A673 (cell line): Measurements from ENCODE around the gene DOCK4. TPM values are rescaled to one million over a fixed set of nuclear protein-coding genes. Genes with fewer than 3 reads are reported as not detected.

ENCODE experiments used
- BruUV-seq: library from RNA; stranded (reverse); fragments of 400-500 nt; replicated peaks from 2 replicates; lab custom pipeline; 2021; lab: Mats Ljungman, UMichigan
- CTCF ChIA-PET: fragments of 300-600 bp; sonication (Branson Sonifier 250); formaldehyde crosslinking; loops from one replicate; lab custom pipeline; 2022; ENCODE audit warnings: antibody characterized with exemption; lab: Charles Lee
- POLR2A ChIA-PET: fragments of 300-600 bp; sonication (Branson Sonifier 250); formaldehyde crosslinking; loops from one replicate; lab custom pipeline; 2022; ENCODE audit warnings: antibody characterized with exemption; ENCODE audit not compliant: low non-redundant PET; lab: Charles Lee
- DNase-seq: peaks from one replicate; pipeline ENCODE4 v3.0.0-alpha.2; 2015; ENCODE audit warnings: low spot score
- H3K27ac ChIP-seq: fragments of 200-600 bp; sonication (generic); 2 replicates; pipeline ENCODE4 v1.5.1; 2016; ENCODE audit warnings: mixed run types, low read depth, mild to moderate bottlenecking, mixed read lengths, antibody characterized with exemption, low read length; ENCODE audit not compliant: poor library complexity, severe bottlenecking
- H3K27me3 ChIP-seq: fragments of 200-600 bp; sonication (generic); replicated peaks from 2 replicates; pipeline ENCODE4 v1.6.1; 2017; ENCODE audit warnings: mixed run types, low read depth, mild to moderate bottlenecking, mixed read lengths, antibody characterized with exemption, low read length; ENCODE audit not compliant: insufficient read depth, poor library complexity
- H3K36me3 ChIP-seq: fragments of 200-600 bp; sonication (generic); 2 replicates; pipeline ENCODE4 v1.6.1; 2016; ENCODE audit warnings: mixed run types, mild to moderate bottlenecking, mixed read lengths, antibody characterized with exemption, low read length; ENCODE audit not compliant: insufficient read depth, poor library complexity, severe bottlenecking
- H3K4me1 ChIP-seq: fragments of 200-600 bp; sonication (generic); 2 replicates; pipeline ENCODE4 v1.6.1; 2017; ENCODE audit warnings: mixed run types, mild to moderate bottlenecking, mixed read lengths, antibody characterized with exemption, low read length; ENCODE audit not compliant: insufficient read depth, poor library complexity, severe bottlenecking
- H3K4me3 ChIP-seq: fragments of 200-600 bp; sonication (generic); 2 replicates; pipeline ENCODE4 v1.5.1; 2016; ENCODE audit warnings: low read depth, mixed run types, mild to moderate bottlenecking, mixed read lengths, low read length; ENCODE audit not compliant: poor library complexity, severe bottlenecking
- H3K9me3 ChIP-seq: fragments of 200-600 bp; sonication (generic); 2 replicates; pipeline ENCODE4 v1.6.1; 2016; ENCODE audit warnings: mixed run types, low read depth, mild to moderate bottlenecking, mixed read lengths, antibody characterized with exemption, low read length; ENCODE audit not compliant: poor library complexity, severe bottlenecking
- CTCF ChIP-seq: fragments of 300-800, 200-600 bp; sonication (generic); conservative IDR thresholded peaks from 2 replicates; pipeline ENCODE4 v1.5.1; 2017; ENCODE audit warnings: low read depth, mild to moderate bottlenecking, antibody characterized with exemption, low read length, moderate library complexity, mixed read lengths
- EZH2 ChIP-seq: fragments of 200-600 bp; sonication (generic); IDR thresholded peaks from 2 replicates; pipeline ENCODE4 v1.6.1; 2017; ENCODE audit warnings: borderline replicate concordance, low read depth, mild to moderate bottlenecking, mixed read lengths, antibody characterized with exemption, low read length; ENCODE audit not compliant: poor library complexity, severe bottlenecking
- intact Hi-C: fragments of 100-400 bp; cut with micrococcal nuclease; formaldehyde crosslinking; loops from one replicate; pipeline ENCODE4 v1.10.0; 2022; ENCODE audit not compliant: unreplicated experiment
- total RNA-seq: library from RNA; stranded (reverse); gene quantifications from 2 replicates; pipeline ENCODE4 v1.2.3, GENCODE V29; 2021

The DOCK4 gene
- total RNA-seq, 1 experiment from 2014 or later = 28.5 TPM

- ChIA-PET CTCF (no interaction called here), POLR2A (interaction anchor here (0.7 kb wide), 1 partner anchor 24 kb away, joined by 18 read pairs; no protein-coding TSS in a partner anchor)
- no peaks in the 10 kb centered on the region for H3K36me3 ChIP-seq
- no peaks in the 10 kb centered on the region for H3K27me3 ChIP-seq
- no peak overlapping the region for H3K27ac ChIP-seq
- no peaks in the 10 kb centered on the region for H3K9me3 ChIP-seq
- no TSS peak for BruUV-seq
- DNase-seq = no peak
- TF ChIP-seq CTCF (no peak), EZH2 (no peak)
- peaks cover 4% of the 10 kb centered on the region for H3K4me1 ChIP-seq
- H3K4me3 ChIP-seq = no peak overlapping the region
- intact Hi-C loops = no loop called here
Measured at GRCh38 chr7:112058686-112059085, 147.5 kb downstream of the DOCK4 start.

GRCh38 chr7:112056409-112056808 is 149.8 kb downstream of the DOCK4 start:
- no TSS peak for BruUV-seq
- TF ChIP-seq CTCF = no peak
- no peak for TF ChIP-seq EZH2
- Histone ChIP-seq H3K9me3 (no peaks in the 10 kb centered on the region), H3K36me3 (no peaks in the 10 kb centered on the region), H3K27me3 (no peaks in the 10 kb centered on the region), H3K27ac (no peak overlapping the region), H3K4me1 (peaks cover 4% of the 10 kb centered on the region), H3K4me3 (no peak overlapping the region)
- intact Hi-C loops = no loop called here
- ChIA-PET POLR2A (no interaction called here), CTCF (no interaction called here)
- DNase-seq = peak; percentile 66

GRCh38 chr7:112053737-112054069 is 152.5 kb downstream of the DOCK4 start:
- H3K36me3 ChIP-seq = no peaks in the 10 kb centered on the region
- ChIA-PET POLR2A (no interaction called here), CTCF (no interaction called here)
- peaks cover 4% of the 10 kb centered on the region for H3K4me1 ChIP-seq
- no peak overlapping the region for H3K27ac ChIP-seq
- TF ChIP-seq EZH2 (no peak), CTCF (no peak)
- no peak overlapping the region for H3K4me3 ChIP-seq
- H3K27me3 ChIP-seq = no peaks in the 10 kb centered on the region
- H3K9me3 ChIP-seq = no peaks in the 10 kb centered on the region
- intact Hi-C loops = no loop called here
- DNase-seq = no peak
- no TSS peak for BruUV-seq
